ENCODE measurements around the gene PHACTR4. TPM values are rescaled to one million over a fixed set of nuclear protein-coding genes. Genes with fewer than 3 reads are reported as not detected.

Gene PHACTR4
- total and polyA plus RNA-seq, 2 of the 13 experiments (the other 11 are each of a cell fraction or from before 2014, with no cell fraction given), result 13.9 to 17.1 TPM

DNA sequence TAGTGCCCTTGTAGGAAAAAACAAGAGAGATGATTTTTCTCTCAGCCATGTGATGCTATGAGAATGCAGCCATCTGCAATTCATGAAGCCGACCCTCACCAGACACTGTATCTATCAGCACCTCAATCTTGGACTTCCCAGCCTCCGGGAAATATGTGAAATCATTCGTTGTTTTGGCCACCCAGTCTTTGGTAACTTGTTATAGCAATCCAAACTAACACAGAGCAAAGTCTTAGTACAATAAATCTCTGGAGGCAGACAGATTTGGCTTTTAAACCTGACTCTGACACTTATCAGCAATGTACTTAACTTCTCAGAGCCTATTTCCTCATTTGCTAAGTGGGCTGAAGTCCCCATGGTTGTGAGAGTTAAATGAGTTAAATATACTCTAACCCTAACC, 45.8 kb upstream of the PHACTR4 start:
- BruUV-seq (replicated peaks), result no TSS peak
- H3K4me2 ChIP-seq (ENCODE audit: low read depth, low read length), result peak overlapping the region; percentile 35; the same call in 1 of the 2 replicates
- H3K79me2 ChIP-seq (ENCODE audit: insufficient read depth, low read length), result no peaks in the 10 kb centered on the region
- CTCF ChIA-PET (ENCODE audit: low intra/inter-chr PET ratio, low total read pairs), result no interaction called here
- H3K27me3 ChIP-seq (ENCODE audit: control insufficient read depth in 1 of 2, insufficient read depth in 2 of 2, low read length in 2 of 2), result no peaks in the 10 kb centered on the region
- ATAC-seq (no peak), FAIRE-seq (no peak), DNase-seq (ENCODE audit: low spot score) (no peak)
- intact Hi-C loops (cut with micrococcal nuclease; ENCODE audit: unreplicated experiment), result loop anchor here (10.0 kb wide), 1 partner anchor 59 kb away; no protein-coding TSS in a partner anchor
- H3K9me3 ChIP-seq (ENCODE audit: low read length), result no peaks in the 10 kb centered on the region
- no peak overlapping the region for H3K27ac ChIP-seq (ENCODE audit: extremely low read length, insufficient read depth, low read length)
- no peak overlapping the region for H3K4me3 ChIP-seq (replicated peaks in 1 of 3; ENCODE audit: insufficient read depth in 1 of 3, low read depth in 2 of 3, low read length in 3 of 3)
- in situ Hi-C loops (cut with HindIII; ENCODE audit: extremely low pct_ligation_motif_present, low pct_unique_long_range_greater_than_20kb), result no loop called here
- H2AFZ ChIP-seq (ENCODE audit: low read length), result peak overlapping the region; percentile 25
- no peaks in the 10 kb centered on the region for H4K20me1 ChIP-seq (ENCODE audit: insufficient read depth, low read length)
- 0% methylated on average over 3 of the region's 3 CpGs for WGBS (ENCODE audit: low lambda C conversion rate)
- H3K4me1 ChIP-seq (ENCODE audit: insufficient read depth, low read length), result peaks cover 65% of the 10 kb centered on the region
- no peak overlapping the region for H3K9ac ChIP-seq (ENCODE audit: insufficient read depth, low read depth, low read length)
- no peaks in the 10 kb centered on the region for H3K36me3 ChIP-seq (replicated peaks in 1 of 2; ENCODE audit: control insufficient read depth in 1 of 2, insufficient read depth in 2 of 2, low read length in 2 of 2)
- POLR2A ChIA-PET, result no interaction called here
- no peak for TF ChIP-seq BRCA1 (CRISPR knock-in tag; IDR thresholded peaks at IDR 0.05)
- TF ChIP-seq, protein P1, sequence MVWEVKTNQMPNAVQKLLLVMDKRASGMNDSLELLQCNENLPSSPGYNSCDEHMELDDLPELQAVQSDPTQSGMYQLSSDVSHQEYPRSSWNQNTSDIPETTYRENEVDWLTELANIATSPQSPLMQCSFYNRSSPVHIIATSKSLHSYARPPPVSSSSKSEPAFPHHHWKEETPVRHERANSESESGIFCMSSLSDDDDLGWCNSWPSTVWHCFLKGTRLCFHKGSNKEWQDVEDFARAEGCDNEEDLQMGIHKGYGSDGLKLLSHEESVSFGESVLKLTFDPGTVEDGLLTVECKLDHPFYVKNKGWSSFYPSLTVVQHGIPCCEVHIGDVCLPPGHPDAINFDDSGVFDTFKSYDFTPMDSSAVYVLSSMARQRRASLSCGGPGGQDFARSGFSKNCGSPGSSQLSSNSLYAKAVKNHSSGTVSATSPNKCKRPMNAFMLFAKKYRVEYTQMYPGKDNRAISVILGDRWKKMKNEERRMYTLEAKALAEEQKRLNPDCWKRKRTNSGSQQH (CRISPR knock-in tag; IDR thresholded peaks at IDR 0.05; ENCODE audit: low read depth), result no peak
- no peak for TF ChIP-seq ZNF772 (CRISPR knock-in tag; IDR thresholded peaks at IDR 0.05)
- no peak for TF ChIP-seq FIP1L1 (IDR thresholded peaks at IDR 0.05; ENCODE audit: borderline replicate concordance, insufficient read depth, low read depth, low read length)
- no peak for TF ChIP-seq ZNF790 (CRISPR knock-in tag; IDR thresholded peaks at IDR 0.05; ENCODE audit: borderline replicate concordance)
- no peak for TF ChIP-seq MED1 (CRISPR knock-in tag; IDR thresholded peaks at IDR 0.05)
- no peak for TF ChIP-seq ZNF501 (CRISPR knock-in tag; IDR thresholded peaks at IDR 0.05)
- no peak for TF ChIP-seq ZNF292 (CRISPR knock-in tag; IDR thresholded peaks at IDR 0.05; ENCODE audit: borderline replicate concordance, low read depth)
